Ectodermal cell (in vitro differentiated cells): ENCODE results near the gene NME1.
"Not testable (repeated sequence)": the region's sequence is repeated elsewhere in the genome, so short reads cannot be mapped to it uniquely, and the experiment has no call there.

Experiments
- H3K27ac ChIP-seq: 2 replicates; pipeline ENCODE4 v1.7.0; 2013; ENCODE audit warnings: mild to moderate bottlenecking, low read depth, low read length; ENCODE audit not compliant: insufficient read depth, poor library complexity, severe bottlenecking
- H3K27me3 ChIP-seq: 2 replicates; pipeline ENCODE4 v1.7.0; 2013; ENCODE audit warnings: mild to moderate bottlenecking, low read length; ENCODE audit not compliant: insufficient read depth, control insufficient read depth, poor library complexity, severe bottlenecking
- H3K36me3 ChIP-seq: one replicate; pipeline ENCODE4 v1.7.0; 2013; ENCODE audit warnings: low read length; ENCODE audit not compliant: control insufficient read depth, insufficient read depth
- H3K4me1 ChIP-seq: one replicate; pipeline ENCODE4 v1.7.0; 2013; ENCODE audit warnings: low read length; ENCODE audit not compliant: control insufficient read depth, insufficient read depth
- H3K4me3 ChIP-seq: 2 replicates; pipeline ENCODE4 v1.7.0; 2013; ENCODE audit warnings: low read depth, low read length, control low read depth; ENCODE audit not compliant: insufficient read depth
- H3K9me3 ChIP-seq: 2 replicates; pipeline ENCODE4 v1.7.0; 2013; ENCODE audit warnings: mild to moderate bottlenecking, low read length, moderate library complexity; ENCODE audit not compliant: control insufficient read depth
- WGBS, 2 experiments: methylation state at CpG; one replicate each; pipeline ENCODE4 v1.1.7; 2013; ENCODE audit warnings: missing lambda C conversion rate in 2 of 2; 5-methylcytosine and 5-hydroxymethylcytosine counted together

The NME1 gene

GRCh38 chr17:51121620-51122472 lies 31.5 kb upstream of the NME1 start:
- H3K4me1 ChIP-seq = peaks cover 11% of the 10 kb centered on the region
- H3K27me3 ChIP-seq = peaks cover 8% of the 10 kb centered on the region
- no peaks in the 10 kb centered on the region for H3K9me3 ChIP-seq
- no peaks in the 10 kb centered on the region for H3K36me3 ChIP-seq
- peak overlapping the region; percentile 91 for H3K4me3 ChIP-seq
- WGBS, 2 experiments = 15 to 17% methylated on average over 22 to 23 of the region's 23 CpGs
- H3K27ac ChIP-seq = no peak overlapping the region

GRCh38 chr17:51122473-51123115 lies 30.8 kb upstream of the NME1 start:
- H3K4me3 ChIP-seq, H3K9me3 ChIP-seq, H3K36me3 ChIP-seq, H3K27me3 ChIP-seq, H3K27ac ChIP-seq: not testable (repeated sequence)
- peaks cover 11% of the 10 kb centered on the region for H3K4me1 ChIP-seq
- WGBS, 2 experiments = 90 to 92% methylated on average over 7 to 8 of the region's 10 CpGs

GRCh38 chr17:51124640-51125503 lies 28.5 kb upstream of the NME1 start:
- 94 to 95% methylated on average over 5 of the region's 5 CpGs for WGBS, 2 experiments
- H3K36me3 ChIP-seq = no peaks in the 10 kb centered on the region

GRCh38 chr17:51128076-51128475 lies 25.3 kb upstream of the NME1 start:
- no peaks in the 10 kb centered on the region for H3K9me3 ChIP-seq
- WGBS, 2 experiments = 83 to 87% methylated on average over 3 of the region's 3 CpGs
- H3K27ac ChIP-seq = no peak overlapping the region
- no peaks in the 10 kb centered on the region for H3K27me3 ChIP-seq
- no peaks in the 10 kb centered on the region for H3K4me1 ChIP-seq
- no peak overlapping the region for H3K4me3 ChIP-seq
- H3K36me3 ChIP-seq = no peaks in the 10 kb centered on the region

More at GRCh38 chr17:51124640-51125503, 28.5 kb upstream of the NME1 start:
- Histone ChIP-seq H3K27me3 (peaks cover 8% of the 10 kb centered on the region), H3K27ac (no peak overlapping the region), H3K4me1 (peaks cover 7% of the 10 kb centered on the region), H3K4me3 (no peak overlapping the region), H3K9me3 (no peaks in the 10 kb centered on the region)

GRCh38 chr17:51132964-51133319 lies 20.4 kb upstream of the NME1 start:
- H3K9me3 ChIP-seq = no peaks in the 10 kb centered on the region
- no peak overlapping the region for H3K4me3 ChIP-seq
- no peak overlapping the region for H3K27ac ChIP-seq
- no peaks in the 10 kb centered on the region for H3K27me3 ChIP-seq
- H3K36me3 ChIP-seq = no peaks in the 10 kb centered on the region
- no peaks in the 10 kb centered on the region for H3K4me1 ChIP-seq

GRCh38 chr17:51133365-51133764 lies 20.0 kb upstream of the NME1 start:
- 85 to 96% methylated on average over 2 of the region's 2 CpGs for WGBS, 2 experiments
- Histone ChIP-seq H3K4me3 (no peak overlapping the region), H3K36me3 (no peaks in the 10 kb centered on the region), H3K4me1 (no peaks in the 10 kb centered on the region), H3K27ac (no peak overlapping the region), H3K9me3 (no peaks in the 10 kb centered on the region), H3K27me3 (no peaks in the 10 kb centered on the region)

- no peaks in the 10 kb centered on the region for H3K36me3 ChIP-seq
- no peaks in the 10 kb centered on the region for H3K9me3 ChIP-seq
- H3K4me3 ChIP-seq = no peak overlapping the region
- WGBS, 2 experiments = 85 to 88% methylated on average over 3 of the region's 3 CpGs
- H3K4me1 ChIP-seq = no peaks in the 10 kb centered on the region
- H3K27me3 ChIP-seq = no peaks in the 10 kb centered on the region
- no peak overlapping the region for H3K27ac ChIP-seq
Observed at GRCh38 chr17:51135956-51136355, 17.4 kb upstream of the NME1 start.

GRCh38 chr17:51142597-51142996 lies 10.8 kb upstream of the NME1 start:
- Histone ChIP-seq H3K4me3 (no peak overlapping the region), H3K9me3 (no peaks in the 10 kb centered on the region), H3K4me1 (peaks cover 3% of the 10 kb centered on the region), H3K36me3 (no peaks in the 10 kb centered on the region), H3K27me3 (no peaks in the 10 kb centered on the region), H3K27ac (no peak overlapping the region)
- WGBS, 2 experiments = 91 to 96% methylated on average over 1 to 2 of the region's 2 CpGs

GRCh38 chr17:51144266-51145022 lies 8.9 kb upstream of the NME1 start:
- no peaks in the 10 kb centered on the region for H3K36me3 ChIP-seq
- H3K27me3 ChIP-seq = no peaks in the 10 kb centered on the region
- H3K4me1 ChIP-seq = peaks cover 3% of the 10 kb centered on the region
- no peak overlapping the region for H3K4me3 ChIP-seq
- no peak overlapping the region for H3K27ac ChIP-seq
- H3K9me3 ChIP-seq = no peaks in the 10 kb centered on the region
- WGBS, 2 experiments = 89 to 90% methylated on average over 6 of the region's 6 CpGs
